Tibial nerve (tissue), 4 donors: ENCODE results near the gene LSS. TPM values are rescaled to one million over a fixed set of nuclear protein-coding genes. Genes with fewer than 3 reads are reported as not detected.

Experiments
- DNase-seq, 2 donors: peaks; one replicate each; pipeline ENCODE4 v3.0.0-alpha.2; 2019; ENCODE audit warnings: low spot score in 2 of 2
- H3K27ac ChIP-seq, 4 donors: fragments of 200-600 bp; sonication (generic) in 3 of 4; one replicate each; pipeline ENCODE4 v1.5.1; 2017 to 2019; ENCODE audit warnings: mild to moderate bottlenecking in 1 of 4
- H3K27me3 ChIP-seq, 2 donors: fragments of 200-600 bp; sonication (generic) in 1 of 2; one replicate each; pipeline versions ENCODE4 v1.5.1 to v1.6.0; 2017 to 2019
- H3K36me3 ChIP-seq, 3 donors: fragments of 200-600 bp; sonication (generic); one replicate each; pipeline ENCODE4 v1.5.1; 2018 to 2019
- H3K4me1 ChIP-seq, 4 donors: fragments of 200-600 bp; sonication (generic) in 3 of 4; one replicate each; pipeline ENCODE4 v1.5.1; 2017 to 2019
- H3K4me3 ChIP-seq, 4 donors: fragments of 200-600 bp; sonication (generic) in 3 of 4; one replicate each; pipeline ENCODE4 v1.5.1; 2017 to 2019; ENCODE audit warnings: mild to moderate bottlenecking in 1 of 4, moderate library complexity in 1 of 4
- H3K9me3 ChIP-seq, 4 donors: fragments of 200-600 bp; sonication (generic) in 3 of 4; one replicate each; pipeline ENCODE4 v1.5.1; 2017 to 2019
- EP300 ChIP-seq, 2 donors: sonication (generic); formaldehyde crosslinking; IDR thresholded peaks; one replicate each; pipeline ENCODE4 v1.6.1; 2017; ENCODE audit warnings: antibody characterized with exemption in 2 of 2, mild to moderate bottlenecking in 1 of 2
- POLR2A ChIP-seq, 2 donors: fragments of 450-650 bp; IDR thresholded peaks; one replicate each; pipeline ENCODE4 v1.6.1; 2017; ENCODE audit warnings: antibody characterized with exemption in 2 of 2, mild to moderate bottlenecking in 2 of 2, moderate library complexity in 2 of 2
- WGBS, 2 donors: methylation state at CpG; one replicate each; pipeline ENCODE4 v1.1.5; 2018; 5-methylcytosine and 5-hydroxymethylcytosine counted together
- total RNA-seq, 4 donors: library from RNA; depleted of rRNA; stranded (reverse); fragments of >200 nt; gene quantifications; one replicate each; pipeline ENCODE4 v1.1.0, GENCODE V29; 2016
- TF ChIP-seq, protein P1 (sequence below), 5 experiments: fragments of 200-600 bp in 3 of 5; fragments of 450-650 bp in 2 of 5; sonication (generic) in 3 of 5; IDR thresholded peaks; one replicate each; pipeline ENCODE4 v1.5.1; 2016 to 2019; ENCODE audit warnings: antibody characterized with exemption in 5 of 5, mild to moderate bottlenecking in 3 of 5, moderate library complexity in 2 of 5

The LSS gene
- total RNA-seq, 4 donors from 2014 or later = 69.3 to 132 (median 80.6) TPM

DNA sequence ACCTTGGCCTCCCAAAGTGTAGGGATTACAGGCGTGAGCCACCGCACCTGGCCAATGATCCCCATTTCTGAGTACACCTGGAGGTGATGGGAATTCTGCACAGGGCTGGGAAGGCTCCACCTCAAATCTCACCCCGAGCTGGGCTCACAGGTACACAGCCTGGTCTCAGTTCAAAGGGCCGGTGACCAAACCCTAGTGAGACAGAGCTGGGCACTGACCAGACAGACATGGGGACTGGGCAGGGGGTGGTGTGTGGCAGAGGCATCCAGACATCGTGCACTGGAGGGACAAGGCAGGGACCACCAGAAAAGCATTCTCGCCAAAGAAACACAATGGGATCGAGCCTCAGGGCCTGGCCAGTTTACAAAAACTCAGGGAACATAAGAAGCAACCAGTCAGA is 17.2 kb downstream of the LSS start:
- Histone ChIP-seq H3K36me3 (peaks cover 0 to 97% (median 16%) of the 10 kb centered on the region in 3 donors), H3K27me3 (no peaks in the 10 kb centered on the region), H3K27ac (no peak overlapping the region), H3K9me3 (no peaks in the 10 kb centered on the region), H3K4me3 (no peak overlapping the region), H3K4me1 (no peaks in the 10 kb centered on the region)
- no peak for DNase-seq
- 87 to 93% methylated on average over 7 of the region's 7 CpGs for WGBS, 2 donors
- TF ChIP-seq EP300 (IDR thresholded peaks at IDR 0.05) (no peak), POLR2A (IDR thresholded peaks at IDR 0.05) (no peak)

DNA sequence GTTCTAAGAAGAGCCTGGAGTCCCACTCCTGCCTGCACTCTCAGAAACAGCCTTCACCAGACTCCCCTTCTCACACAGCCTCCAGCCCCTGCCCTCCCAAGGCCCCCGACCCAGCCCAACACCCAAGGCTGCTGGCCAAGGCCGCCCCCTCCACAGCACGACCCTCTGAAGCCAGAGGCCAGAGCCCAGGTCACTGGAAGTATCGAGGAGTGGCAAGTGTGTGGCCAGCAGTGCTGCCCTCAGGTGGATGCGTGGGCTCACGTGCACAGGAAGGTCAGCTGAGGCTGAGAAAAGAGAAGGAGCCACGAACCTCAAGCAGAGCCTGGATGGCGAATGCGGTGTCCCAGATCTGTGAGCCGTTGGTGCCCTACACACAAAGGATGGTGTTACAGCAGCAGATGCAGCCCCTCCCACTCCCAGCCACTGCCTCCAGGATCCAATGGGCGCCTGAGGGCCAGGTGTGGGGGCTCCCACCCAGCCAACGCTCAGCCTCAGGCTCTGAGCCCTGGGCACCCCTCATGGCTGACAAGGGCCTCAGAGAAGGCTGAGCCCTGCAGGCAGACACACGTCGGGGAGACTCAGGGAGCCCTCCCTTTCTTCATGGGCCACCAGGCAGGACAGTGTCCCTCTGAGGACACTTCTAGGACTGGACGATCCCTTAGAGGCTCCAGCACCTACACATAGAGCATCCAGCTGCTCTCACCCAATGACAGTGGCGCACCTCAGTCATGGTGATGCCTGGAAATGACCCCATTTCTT is 18.0 kb downstream of the LSS start:
- peaks cover 0 to 97% (median 19%) of the 10 kb centered on the region in 3 donors for H3K36me3 ChIP-seq

DNA sequence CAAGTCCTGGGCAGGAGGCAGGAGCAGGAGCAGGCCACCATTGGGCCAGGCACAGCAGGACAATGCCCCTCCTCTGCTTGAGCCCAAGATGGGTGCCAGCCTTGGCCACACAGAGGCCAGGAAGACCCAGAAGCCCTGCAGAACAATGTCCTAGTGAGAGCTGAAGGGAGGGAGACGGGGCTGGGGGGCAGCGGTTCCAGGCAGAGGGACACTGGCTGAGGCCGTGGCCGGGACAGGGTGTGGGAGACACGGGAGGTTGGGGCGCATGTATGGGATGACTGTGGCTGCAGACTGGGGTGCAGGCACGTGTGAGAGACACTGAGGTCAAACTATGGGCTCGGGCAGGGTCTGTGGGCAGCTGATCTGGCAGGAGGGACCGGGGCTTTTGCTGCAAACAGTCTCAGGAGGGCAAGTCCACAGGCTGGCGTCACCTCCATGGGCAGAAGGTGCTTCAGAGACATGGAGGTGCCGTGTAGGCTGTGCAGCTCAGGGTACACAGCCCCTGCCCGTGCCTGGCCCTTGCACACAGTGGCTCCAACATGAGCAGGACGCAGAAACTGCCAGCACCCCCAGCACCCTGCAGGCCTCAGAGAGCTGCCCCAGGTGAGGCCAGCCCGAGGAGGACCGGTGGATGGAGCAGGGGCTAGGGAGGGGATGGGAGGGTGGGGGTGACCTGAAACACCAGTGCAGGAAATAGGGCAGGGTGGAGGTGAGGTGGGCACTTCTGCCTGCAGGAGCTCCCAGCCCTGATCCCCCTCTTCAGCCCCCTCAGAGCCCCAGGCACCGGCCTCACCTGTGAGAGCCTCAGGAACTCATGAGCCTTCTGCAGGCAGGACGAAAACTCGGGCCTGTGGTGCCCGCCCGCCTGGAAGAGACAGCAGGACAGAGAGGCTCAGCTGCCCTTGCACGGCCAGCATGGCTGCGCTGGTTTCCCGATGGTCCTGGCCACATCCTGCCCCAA is 19.5 kb downstream of the LSS start:
- WGBS, 2 donors = 88 to 89% methylated on average over 20 to 21 of the region's 23 CpGs
- peaks cover 0 to 96% (median 27%) of the 10 kb centered on the region in 3 donors for H3K36me3 ChIP-seq
- no peak for TF ChIP-seq POLR2A (IDR thresholded peaks at IDR 0.05)
- no peak for TF ChIP-seq EP300 (IDR thresholded peaks at IDR 0.05)
- TF ChIP-seq, protein P1, sequence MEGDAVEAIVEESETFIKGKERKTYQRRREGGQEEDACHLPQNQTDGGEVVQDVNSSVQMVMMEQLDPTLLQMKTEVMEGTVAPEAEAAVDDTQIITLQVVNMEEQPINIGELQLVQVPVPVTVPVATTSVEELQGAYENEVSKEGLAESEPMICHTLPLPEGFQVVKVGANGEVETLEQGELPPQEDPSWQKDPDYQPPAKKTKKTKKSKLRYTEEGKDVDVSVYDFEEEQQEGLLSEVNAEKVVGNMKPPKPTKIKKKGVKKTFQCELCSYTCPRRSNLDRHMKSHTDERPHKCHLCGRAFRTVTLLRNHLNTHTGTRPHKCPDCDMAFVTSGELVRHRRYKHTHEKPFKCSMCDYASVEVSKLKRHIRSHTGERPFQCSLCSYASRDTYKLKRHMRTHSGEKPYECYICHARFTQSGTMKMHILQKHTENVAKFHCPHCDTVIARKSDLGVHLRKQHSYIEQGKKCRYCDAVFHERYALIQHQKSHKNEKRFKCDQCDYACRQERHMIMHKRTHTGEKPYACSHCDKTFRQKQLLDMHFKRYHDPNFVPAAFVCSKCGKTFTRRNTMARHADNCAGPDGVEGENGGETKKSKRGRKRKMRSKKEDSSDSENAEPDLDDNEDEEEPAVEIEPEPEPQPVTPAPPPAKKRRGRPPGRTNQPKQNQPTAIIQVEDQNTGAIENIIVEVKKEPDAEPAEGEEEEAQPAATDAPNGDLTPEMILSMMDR (IDR thresholded peaks at IDR 0.05) = no peak

More for the DNA sequence above, 18.0 kb downstream of the LSS start:
- Histone ChIP-seq H3K27me3 (no peaks in the 10 kb centered on the region), H3K9me3 (no peaks in the 10 kb centered on the region), H3K4me1 (no peaks in the 10 kb centered on the region), H3K4me3 (no peak overlapping the region), H3K27ac (no peak overlapping the region)
- no peak for DNase-seq
- 72 to 84% methylated on average over 13 to 15 of the region's 16 CpGs for WGBS, 2 donors
- TF ChIP-seq, protein P1 (IDR thresholded peaks at IDR 0.05) = no peak
- TF ChIP-seq EP300 (IDR thresholded peaks at IDR 0.05) (no peak), POLR2A (IDR thresholded peaks at IDR 0.05) (no peak)

DNA sequence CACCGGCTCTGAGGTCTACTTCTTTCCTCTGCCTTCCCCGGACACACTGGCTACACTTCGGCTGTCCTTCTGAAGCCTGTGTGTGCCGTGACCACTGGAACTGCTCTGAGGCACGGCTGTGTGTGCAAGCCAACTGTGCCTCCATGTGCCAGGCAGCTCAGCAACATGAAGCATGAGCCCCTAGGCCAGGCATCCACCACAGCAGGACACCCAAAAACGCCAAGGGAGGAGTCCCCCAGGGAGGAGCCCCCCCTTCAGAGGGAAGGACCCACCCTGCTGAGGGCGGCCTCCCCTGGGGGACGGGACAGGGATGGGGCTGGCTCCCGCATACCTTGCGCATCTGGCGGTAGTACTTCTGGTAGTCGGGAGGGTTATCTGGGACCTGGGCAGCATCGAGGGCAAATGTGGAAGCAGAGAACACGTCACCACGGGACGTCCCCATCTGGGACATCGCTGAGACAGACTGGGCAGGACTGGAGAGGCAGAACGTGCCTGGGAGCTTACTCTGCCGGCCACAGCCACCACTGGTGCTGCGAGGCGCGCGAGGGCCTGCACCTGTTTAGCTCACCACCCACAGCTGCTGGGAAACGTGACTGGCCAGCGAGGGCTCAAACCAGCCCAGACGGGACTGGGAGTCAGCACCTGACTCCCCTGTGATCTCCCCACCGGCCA is 20.5 kb downstream of the LSS start:
- Histone ChIP-seq H3K4me3 (no peak overlapping the region), H3K4me1 (no peaks in the 10 kb centered on the region), H3K27ac (no peak overlapping the region), H3K27me3 (no peaks in the 10 kb centered on the region), H3K9me3 (no peaks in the 10 kb centered on the region), H3K36me3 (peaks cover 0 to 96% (median 20%) of the 10 kb centered on the region in 3 donors)
- DNase-seq = no peak
- WGBS, 2 donors = 88 to 89% methylated on average over 20 to 27 of the region's 27 CpGs
- TF ChIP-seq POLR2A (IDR thresholded peaks at IDR 0.05) = no peak
- TF ChIP-seq EP300 (IDR thresholded peaks at IDR 0.05) = no peak
- TF ChIP-seq, protein P1 (IDR thresholded peaks at IDR 0.05) = no peak

More for the DNA sequence above, 19.5 kb downstream of the LSS start:
- Histone ChIP-seq H3K4me3 (no peak overlapping the region), H3K4me1 (no peaks in the 10 kb centered on the region), H3K9me3 (no peaks in the 10 kb centered on the region), H3K27ac (no peak overlapping the region), H3K27me3 (no peaks in the 10 kb centered on the region)
- no peak for DNase-seq
